ENCODE results near the gene RAPGEF2.

GRCh38 chr4:159171287-159171686 lies 68.4 kb downstream of the RAPGEF2 start:
- no peak for TF ChIP-seq CTCF (IDR thresholded peaks at IDR 0.05; ENCODE audit: insufficient read depth, low read length, poor library complexity, severe bottlenecking)
- no peak for TF ChIP-seq EZH2phosphoT487 (conservative IDR thresholded peaks at IDR 0.05; ENCODE audit: low read length)
